Calu3 (cell line): Measurements from ENCODE around the gene SLC1A2. TPM values are rescaled to one million over a fixed set of nuclear protein-coding genes. Genes with fewer than 3 reads are reported as not detected.

Experiments
- BruUV-seq: library from RNA; stranded (reverse); fragments of 400-500 nt; replicated peaks from 2 replicates; lab custom pipeline; 2021; lab: Mats Ljungman, UMichigan
- CTCF ChIA-PET: fragments of 300-600 bp; sonication (Branson Sonifier 250); formaldehyde crosslinking; loops from one replicate; lab custom pipeline; 2022; ENCODE audit warnings: antibody characterized with exemption; lab: Charles Lee
- DNase-seq: peaks from one replicate; pipeline ENCODE4 v3.0.0; 2022
- H3K27ac Mint-ChIP-seq: one replicate; pipeline ENCODE4 v1.8.0; 2022; ENCODE audit warnings: mixed read lengths; ENCODE audit not compliant: unreplicated experiment
- H3K27me3 Mint-ChIP-seq: one replicate; pipeline ENCODE4 v1.8.0; 2022; ENCODE audit warnings: mixed read lengths; ENCODE audit not compliant: unreplicated experiment
- H3K36me3 Mint-ChIP-seq: one replicate; pipeline ENCODE4 v1.8.0; 2022; ENCODE audit warnings: mild to moderate bottlenecking, moderate library complexity, mixed read lengths; ENCODE audit not compliant: insufficient read depth, unreplicated experiment
- H3K4me1 Mint-ChIP-seq: one replicate; pipeline ENCODE4 v1.8.0; 2022; ENCODE audit warnings: mild to moderate bottlenecking, low read depth, mixed read lengths; ENCODE audit not compliant: unreplicated experiment
- H3K4me3 Mint-ChIP-seq: one replicate; pipeline ENCODE4 v1.8.0; 2022; ENCODE audit warnings: mild to moderate bottlenecking, low read depth, moderate library complexity, mixed read lengths; ENCODE audit not compliant: unreplicated experiment
- H3K9me3 Mint-ChIP-seq: one replicate; pipeline ENCODE4 v1.8.0; 2022; ENCODE audit warnings: low read depth, mixed read lengths; ENCODE audit not compliant: unreplicated experiment
- intact Hi-C: fragments of 100-400 bp; cut with micrococcal nuclease; formaldehyde crosslinking; loops from one replicate; pipeline ENCODE4 v1.10.0; 2022; ENCODE audit not compliant: unreplicated experiment
- total RNA-seq: library from RNA; stranded (reverse); gene quantifications from 2 replicates; pipeline ENCODE4 v1.2.3, GENCODE V29; 2022
- TF ChIP-seq, protein P1 (sequence below): fragments of 200-600 bp; IDR thresholded peaks from one replicate; pipeline ENCODE4 v1.8.0; 2022; ENCODE audit warnings: antibody characterized with exemption; ENCODE audit not compliant: unreplicated experiment

The SLC1A2 gene
- total RNA-seq, 1 experiment from 2014 or later: 0.40 TPM

DNA sequence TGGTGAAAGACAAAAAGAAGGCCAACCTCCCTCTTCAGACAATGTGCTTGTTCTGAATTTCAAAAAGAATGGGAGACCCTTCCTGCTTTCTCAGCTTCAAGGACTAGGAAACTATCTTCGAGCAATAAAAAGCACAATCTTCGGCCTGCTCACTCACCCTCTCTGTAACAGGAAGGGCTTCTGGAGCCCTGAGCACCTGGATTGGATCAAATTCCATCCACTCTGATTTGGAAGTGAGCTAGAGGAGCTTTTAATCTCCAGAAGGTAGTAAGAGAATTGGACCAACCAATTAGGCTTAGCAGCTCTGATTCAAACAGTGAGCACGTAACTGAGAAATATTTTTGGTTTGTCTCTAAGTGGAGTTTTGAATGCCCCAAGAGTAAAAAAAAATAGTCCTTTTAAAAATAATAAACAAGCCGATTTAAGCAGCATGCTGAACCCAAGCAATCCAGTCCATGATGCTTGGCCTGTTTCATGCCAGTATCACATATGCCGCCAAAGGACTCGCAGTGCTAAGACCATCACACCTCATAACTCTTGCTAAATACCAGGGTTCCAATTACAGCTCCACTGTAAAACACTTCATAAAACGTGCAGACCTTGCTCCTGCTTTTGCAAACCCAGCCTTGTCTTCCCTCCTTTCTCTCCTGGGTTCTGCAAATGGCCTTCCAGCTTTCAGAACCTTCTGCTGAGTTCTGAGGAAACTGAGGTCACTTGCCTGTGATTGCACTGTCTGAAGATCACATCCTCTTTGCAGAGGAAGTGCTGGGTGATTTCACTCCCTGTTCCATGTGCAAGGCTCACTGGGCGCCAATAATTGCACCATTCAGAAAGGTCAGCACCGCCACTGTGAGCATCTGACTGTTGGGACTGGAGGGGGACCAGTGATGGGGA is 74.4 kb downstream of the SLC1A2 start:
- CTCF ChIA-PET: no interaction called here
- Mint-ChIP-seq H3K27me3 (no peaks in the 10 kb centered on the region), H3K36me3 (no peaks in the 10 kb centered on the region), H3K9me3 (no peaks in the 10 kb centered on the region), H3K4me1 (no peaks in the 10 kb centered on the region), H3K4me3 (no peak overlapping the region), H3K27ac (no peak overlapping the region)
- no TSS peak for BruUV-seq
- DNase-seq: no peak
- TF ChIP-seq, protein P1, sequence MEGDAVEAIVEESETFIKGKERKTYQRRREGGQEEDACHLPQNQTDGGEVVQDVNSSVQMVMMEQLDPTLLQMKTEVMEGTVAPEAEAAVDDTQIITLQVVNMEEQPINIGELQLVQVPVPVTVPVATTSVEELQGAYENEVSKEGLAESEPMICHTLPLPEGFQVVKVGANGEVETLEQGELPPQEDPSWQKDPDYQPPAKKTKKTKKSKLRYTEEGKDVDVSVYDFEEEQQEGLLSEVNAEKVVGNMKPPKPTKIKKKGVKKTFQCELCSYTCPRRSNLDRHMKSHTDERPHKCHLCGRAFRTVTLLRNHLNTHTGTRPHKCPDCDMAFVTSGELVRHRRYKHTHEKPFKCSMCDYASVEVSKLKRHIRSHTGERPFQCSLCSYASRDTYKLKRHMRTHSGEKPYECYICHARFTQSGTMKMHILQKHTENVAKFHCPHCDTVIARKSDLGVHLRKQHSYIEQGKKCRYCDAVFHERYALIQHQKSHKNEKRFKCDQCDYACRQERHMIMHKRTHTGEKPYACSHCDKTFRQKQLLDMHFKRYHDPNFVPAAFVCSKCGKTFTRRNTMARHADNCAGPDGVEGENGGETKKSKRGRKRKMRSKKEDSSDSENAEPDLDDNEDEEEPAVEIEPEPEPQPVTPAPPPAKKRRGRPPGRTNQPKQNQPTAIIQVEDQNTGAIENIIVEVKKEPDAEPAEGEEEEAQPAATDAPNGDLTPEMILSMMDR: no peak
- intact Hi-C loops: no loop called here

DNA sequence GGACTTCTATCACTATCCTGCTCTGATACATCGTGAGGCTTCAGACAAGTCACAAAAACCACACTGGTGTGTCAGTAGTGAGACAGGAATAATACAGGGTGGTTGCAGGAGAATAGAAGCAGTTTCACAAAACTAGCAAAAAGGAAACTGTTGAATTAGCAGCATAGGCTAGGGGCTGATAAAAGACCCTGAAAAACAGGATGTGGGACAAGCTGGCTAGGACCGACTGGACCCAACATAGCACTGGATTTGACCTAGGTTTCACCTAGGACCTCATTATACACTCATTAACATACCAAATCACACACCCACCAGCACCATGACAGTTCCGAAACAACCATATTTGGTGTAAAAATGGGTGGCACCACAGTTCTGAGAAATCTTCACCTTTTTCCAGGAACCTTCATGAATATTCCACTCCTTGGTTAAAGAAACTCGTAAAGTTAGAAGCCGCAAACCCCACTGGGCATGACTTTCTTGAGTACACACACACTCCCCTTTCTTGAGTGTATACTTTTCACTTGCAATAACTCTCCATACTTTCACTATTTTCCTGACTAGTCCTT is 76.2 kb downstream of the SLC1A2 start:
- Mint-ChIP-seq H3K27me3 (no peaks in the 10 kb centered on the region), H3K27ac (no peak overlapping the region), H3K4me1 (no peaks in the 10 kb centered on the region), H3K4me3 (no peak overlapping the region), H3K36me3 (no peaks in the 10 kb centered on the region), H3K9me3 (no peaks in the 10 kb centered on the region)
- no TSS peak for BruUV-seq
- TF ChIP-seq, protein P1: no peak
- intact Hi-C loops: no loop called here
- CTCF ChIA-PET: no interaction called here
- no peak for DNase-seq

DNA sequence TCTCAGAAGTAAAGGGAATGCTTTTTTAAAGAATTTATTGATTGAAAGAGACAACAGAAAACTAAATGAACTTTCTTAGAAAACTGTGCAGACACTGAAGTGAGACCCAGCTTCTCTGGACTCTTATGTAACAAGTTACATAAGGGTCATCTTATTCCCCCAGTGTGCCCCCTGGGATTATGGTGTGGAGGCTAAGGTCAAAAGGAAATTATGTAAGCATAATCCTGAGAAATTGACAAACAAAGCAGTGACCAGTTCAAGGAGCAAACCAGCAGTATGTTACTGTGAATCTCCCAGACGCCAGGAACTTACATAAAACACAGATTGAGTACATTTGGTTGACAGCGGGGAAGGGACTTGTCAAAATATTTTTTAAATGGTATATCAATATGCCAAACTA is 78.6 kb downstream of the SLC1A2 start:
- intact Hi-C loops: no loop called here
- no TSS peak for BruUV-seq
- DNase-seq: no peak
- TF ChIP-seq, protein P1: no peak
- H3K36me3 Mint-ChIP-seq: no peaks in the 10 kb centered on the region
- no peaks in the 10 kb centered on the region for H3K4me1 Mint-ChIP-seq
- CTCF ChIA-PET: no interaction called here
- H3K4me3 Mint-ChIP-seq: no peak overlapping the region
- H3K27ac Mint-ChIP-seq: no peak overlapping the region
- no peaks in the 10 kb centered on the region for H3K9me3 Mint-ChIP-seq
- H3K27me3 Mint-ChIP-seq: no peaks in the 10 kb centered on the region

- intact Hi-C loops: no loop called here
- no peaks in the 10 kb centered on the region for H3K9me3 Mint-ChIP-seq
- H3K4me1 Mint-ChIP-seq: no peaks in the 10 kb centered on the region
- BruUV-seq: no TSS peak
- no peak overlapping the region for H3K4me3 Mint-ChIP-seq
- no peaks in the 10 kb centered on the region for H3K36me3 Mint-ChIP-seq
- TF ChIP-seq, protein P1: no peak
- CTCF ChIA-PET: interaction anchor here (1.3 kb wide), 1 partner anchor 24 kb away, joined by 3 read pairs; no protein-coding TSS in a partner anchor
- no peaks in the 10 kb centered on the region for H3K27me3 Mint-ChIP-seq
- H3K27ac Mint-ChIP-seq: no peak overlapping the region
- no peak for DNase-seq
Measured at GRCh38 chr11:35340071-35340470, 79.3 kb downstream of the SLC1A2 start.
